H1 (cell line): ENCODE measurements around the gene SDF2.

Experiments
- CTCF ChIP-seq, 3 experiments: IDR thresholded peaks; 1 replicate in 2 of 3; 2 replicates in 1 of 3; pipeline versions ENCODE4 v1.5.1 to v1.6.1; 2011; ENCODE audit warnings: low read length in 3 of 3, mild to moderate bottlenecking in 3 of 3, inconsistent platforms in 2 of 3, low read depth in 1 of 3, moderate library complexity in 1 of 3; ENCODE audit not compliant: insufficient read depth in 1 of 3; ENCODE audit errors: control extremely low read depth in 1 of 3
- RFX5 ChIP-seq: IDR thresholded peaks from 2 replicates; pipeline ENCODE4 v1.6.1; 2011; ENCODE audit warnings: low read depth, low read length, improper control_type of control experiment, borderline replicate concordance

DNA sequence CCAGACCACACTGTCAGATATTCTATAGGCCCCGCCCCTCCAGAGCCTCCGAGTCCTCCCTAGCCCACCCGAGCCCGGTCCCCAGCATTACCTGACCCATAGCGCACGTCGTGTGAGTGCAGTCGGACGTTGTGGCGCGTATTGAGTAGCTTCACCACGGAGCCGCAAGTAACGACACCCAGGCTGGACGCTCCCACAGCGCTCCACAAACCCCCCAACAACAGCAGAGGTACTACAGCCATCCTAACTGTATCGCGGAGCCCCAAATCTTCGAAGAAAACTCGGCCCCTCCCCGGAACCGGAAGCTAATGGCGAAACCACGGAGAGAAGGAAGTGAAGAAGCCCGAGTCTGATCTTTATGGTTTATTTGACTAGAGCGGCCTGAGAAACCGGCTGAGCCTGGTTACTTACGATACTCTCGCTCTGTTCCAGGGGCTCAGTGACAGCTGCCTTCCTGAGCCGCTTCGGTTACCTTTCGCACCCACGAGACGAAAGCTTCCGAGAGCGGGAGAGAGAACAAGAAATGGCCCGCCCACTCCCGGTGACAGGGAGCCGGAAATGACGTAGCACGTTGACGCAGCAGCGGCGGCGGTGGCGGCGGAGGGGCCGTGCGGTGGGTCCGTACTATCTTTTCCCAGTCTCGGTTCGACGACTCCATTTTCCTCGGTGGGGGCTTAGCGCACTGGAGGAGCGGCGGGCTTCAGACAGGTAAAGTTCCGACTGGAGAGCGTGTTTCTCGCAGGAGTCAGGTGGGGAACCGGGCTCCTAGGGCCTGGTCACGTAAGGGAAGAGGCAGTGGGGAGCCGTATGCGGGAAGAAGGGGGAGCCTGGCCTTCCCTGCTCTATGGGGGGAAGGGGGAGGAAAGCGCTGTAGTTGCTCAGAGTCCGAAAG, at the start of gene SDF2, which contains the start of gene SUPT6H:
- TF ChIP-seq RFX5 (no peak; the same call in 1 of the 2 replicates), CTCF (IDR thresholded peaks at IDR 0.05; ENCODE audit: control extremely low read depth in 1 of 3, insufficient read depth in 1 of 3, low read depth in 1 of 3, low read length in 3 of 3) (no peak)
